Keratinocyte (primary cell): Measurements from ENCODE around the gene ATP8A2. TPM values are rescaled to one million over a fixed set of nuclear protein-coding genes. Genes with fewer than 3 reads are reported as not detected.

ENCODE experiments used
- DNase-seq: peaks from one replicate; pipeline ENCODE4 v3.0.0-alpha.2; 2011; ENCODE audit warnings: low read depth, missing footprints, low spot score
- FAIRE-seq: peaks from 2 replicates; lab custom pipeline; 2011; peaks lifted over from hg19 to GRCh38; lab: Jason Lieb, UNC
- H2AFZ ChIP-seq: 2 replicates; pipeline ENCODE4 v1.6.0; 2012; ENCODE audit warnings: low read length, control low read depth, inconsistent platforms; ENCODE audit not compliant: control insufficient read depth
- H3K27ac ChIP-seq: 2 replicates; pipeline ENCODE4 v1.5.1; 2011; ENCODE audit warnings: low read length; ENCODE audit not compliant: control insufficient read depth, insufficient read depth
- H3K27me3 ChIP-seq: 3 replicates; pipeline ENCODE4 v1.6.0; 2011; ENCODE audit warnings: low read length; ENCODE audit not compliant: control insufficient read depth, insufficient read depth; ENCODE audit errors: extremely low read depth
- H3K36me3 ChIP-seq, 2 experiments: 2 replicates in 1 of 2; 3 replicates in 1 of 2; pipeline ENCODE4 v1.5.1; 2011; ENCODE audit warnings: low read length in 2 of 2, mild to moderate bottlenecking in 1 of 2; ENCODE audit not compliant: control insufficient read depth in 2 of 2, insufficient read depth in 2 of 2; ENCODE audit errors: extremely low read depth in 1 of 2
- H3K4me1 ChIP-seq: 3 replicates; pipeline ENCODE4 v1.5.1; 2011; ENCODE audit warnings: low read length; ENCODE audit not compliant: control insufficient read depth, insufficient read depth; ENCODE audit errors: extremely low read depth
- H3K4me2 ChIP-seq: 3 replicates; pipeline ENCODE4 v1.6.0; 2011; ENCODE audit warnings: low read depth, low read length; ENCODE audit not compliant: control insufficient read depth, insufficient read depth; ENCODE audit errors: extremely low read depth
- H3K4me3 ChIP-seq, 3 experiments: fragments of 200-600 bp in 1 of 3; sonication (generic) in 1 of 3; 2 replicates in 2 of 3; 3 replicates in 1 of 3; pipeline ENCODE4 v1.5.1; 2011 to 2016; ENCODE audit warnings: low read length in 3 of 3, mild to moderate bottlenecking in 3 of 3, control low read depth in 2 of 3, inconsistent platforms in 1 of 3, low read depth in 1 of 3, mixed read lengths in 1 of 3, mixed run types in 1 of 3, moderate library complexity in 1 of 3; ENCODE audit not compliant: control insufficient read depth in 2 of 3, insufficient read depth in 2 of 3; ENCODE audit errors: extremely low read depth in 1 of 3
- H3K79me2 ChIP-seq: 2 replicates; pipeline ENCODE4 v1.6.0; 2012; ENCODE audit warnings: low read length; ENCODE audit not compliant: control insufficient read depth, insufficient read depth
- H3K9ac ChIP-seq: 3 replicates; pipeline ENCODE4 v1.6.0; 2011; ENCODE audit warnings: low read length; ENCODE audit not compliant: control insufficient read depth, insufficient read depth; ENCODE audit errors: extremely low read depth
- H3K9me1 ChIP-seq: 3 replicates; pipeline ENCODE4 v1.6.0; 2011; ENCODE audit warnings: low read length; ENCODE audit not compliant: control insufficient read depth, insufficient read depth; ENCODE audit errors: extremely low read depth
- H3K9me3 ChIP-seq: 2 replicates; pipeline ENCODE4 v1.5.1; 2012; ENCODE audit warnings: low read depth, low read length; ENCODE audit not compliant: control insufficient read depth
- H4K20me1 ChIP-seq: 3 replicates; pipeline ENCODE4 v1.6.0; 2011; ENCODE audit warnings: low read length; ENCODE audit not compliant: control insufficient read depth, insufficient read depth; ENCODE audit errors: extremely low read depth
- CTCF ChIP-seq, 3 experiments: IDR thresholded peaks in 1 of 3; conservative IDR thresholded peaks in 1 of 3; optimal IDR thresholded peaks in 1 of 3; 2 replicates in 2 of 3; 3 replicates in 1 of 3; pipeline versions ENCODE3 to v1.5.1; 2011; ENCODE audit warnings: low read length in 3 of 3, mild to moderate bottlenecking in 3 of 3, moderate library complexity in 2 of 3, control low read depth in 1 of 3, inconsistent platforms in 1 of 3; ENCODE audit not compliant: insufficient read depth in 2 of 3; ENCODE audit errors: extremely low read depth in 1 of 3
- EZH2 ChIP-seq: IDR thresholded peaks from one replicate; pipeline ENCODE4 v1.6.1; 2012; ENCODE audit warnings: inconsistent platforms, mild to moderate bottlenecking, low read length, moderate library complexity
- dilution Hi-C: fragments of 300-500 bp; cut with MboI; formaldehyde crosslinking; loops from one replicate; pipeline ENCODE4 v1.7.0; 2020; ENCODE audit warnings: low sequenced_read_pairs; ENCODE audit not compliant: extremely low pct_ligation_motif_present
- polyA plus RNA-seq, 5 experiments: library from polyadenylated mRNA; depleted of rRNA in 3 of 5; stranded (reverse) in 3 of 5; stranded (forward) in 1 of 5; unstranded in 1 of 5; fragments of >200 nt; gene quantifications; 1 replicate in 1 of 5; 2 replicates in 3 of 5; 3 replicates in 1 of 5; pipeline versions ENCODE4 v1.2.1 to v1.2.3, GENCODE V29; 2011 to 2012; ENCODE audit warnings: missing spikeins in 2 of 5, low read depth in 1 of 5, low replicate concordance in 1 of 5

Gene ATP8A2
- polyA plus RNA-seq, 1 donor (not counting 4 experiments of a cell fraction or from before 2014, with no cell fraction given), result 0.16 TPM

- H3K9ac ChIP-seq, result no peak overlapping the region
- dilution Hi-C loops, result no loop called here
- H3K27ac ChIP-seq, result no peak overlapping the region
- H3K9me3 ChIP-seq, result no peaks in the 10 kb centered on the region
- no peaks in the 10 kb centered on the region for H3K27me3 ChIP-seq
- DNase-seq (no peak), FAIRE-seq (no peak)
- H3K4me3 ChIP-seq, result no peak overlapping the region
- no peak overlapping the region for H3K4me2 ChIP-seq
- H3K36me3 ChIP-seq, result no peaks in the 10 kb centered on the region
- H3K4me1 ChIP-seq, result no peaks in the 10 kb centered on the region
- no peaks in the 10 kb centered on the region for H4K20me1 ChIP-seq
- H3K79me2 ChIP-seq, result no peaks in the 10 kb centered on the region
- H3K9me1 ChIP-seq, result no peaks in the 10 kb centered on the region
- TF ChIP-seq CTCF (optimal IDR thresholded peaks at IDR 0.05 in 1 of 3, IDR thresholded peaks at IDR 0.05 in 1 of 3, conservative IDR thresholded peaks at IDR 0.05 in 1 of 3; ENCODE audit: extremely low read depth in 1 of 3, insufficient read depth in 2 of 3, low read length in 3 of 3) (no peak), EZH2 (no peak)
- H2AFZ ChIP-seq, result no peak overlapping the region
These were observed 587.2 kb downstream of the ATP8A2 start for GRCh38 chr13:25958986-25959385.

- dilution Hi-C loops, result no loop called here
- Histone ChIP-seq H3K9ac (no peak overlapping the region), H3K79me2 (no peaks in the 10 kb centered on the region), H3K9me1 (no peaks in the 10 kb centered on the region), H4K20me1 (no peaks in the 10 kb centered on the region), H2AFZ (no peak overlapping the region), H3K9me3 (no peaks in the 10 kb centered on the region), H3K4me3 (no peak overlapping the region), H3K27ac (no peak overlapping the region), H3K27me3 (no peaks in the 10 kb centered on the region), H3K4me1 (no peaks in the 10 kb centered on the region), H3K4me2 (no peak overlapping the region), H3K36me3 (no peaks in the 10 kb centered on the region)
- TF ChIP-seq EZH2 (no peak), CTCF (optimal IDR thresholded peaks at IDR 0.05 in 1 of 3, IDR thresholded peaks at IDR 0.05 in 1 of 3, conservative IDR thresholded peaks at IDR 0.05 in 1 of 3; ENCODE audit: extremely low read depth in 1 of 3, insufficient read depth in 2 of 3, low read length in 3 of 3) (no peak)
- DNase-seq (no peak), FAIRE-seq (no peak)
These were observed 589.5 kb downstream of the ATP8A2 start for GRCh38 chr13:25961294-25961693.
